HepG2 (cell line): Measurements from ENCODE around the gene LPO. TPM values are rescaled to one million over a fixed set of nuclear protein-coding genes. Genes with fewer than 3 reads are reported as not detected.

Experiments used
- ATAC-seq: fragments of 200-7000 bp; cut with Tn5 transposase; 3 replicates; pipeline ENCODE4 v1.9.1; 2020; ENCODE audit warnings: mild to moderate bottlenecking, moderate library complexity
- BruUV-seq: library from RNA; stranded (reverse); fragments of 400-500 nt; replicated peaks from 2 replicates; lab custom pipeline; 2021; lab: Mats Ljungman, UMichigan
- CTCF ChIA-PET: fragments of 300-600 bp; formaldehyde crosslinking; extraction: SDS; loops from one replicate; lab custom pipeline; 2021; ENCODE audit warnings: low total read pairs, inconsistent platforms, low intra/inter-chr PET ratio; lab: Yijun Ruan, JAX
- POLR2A ChIA-PET: fragments of 350-600 bp; sonication (Branson Sonifier 250); formaldehyde crosslinking; loops from one replicate; lab custom pipeline; 2020; ENCODE audit warnings: antibody characterized with exemption, inconsistent platforms; lab: Yijun Ruan, JAX
- DNase-seq: peaks from one replicate; pipeline ENCODE4 v3.0.0-alpha.2; 2015; ENCODE audit warnings: low spot score
- FAIRE-seq: peaks from 3 replicates; lab custom pipeline; 2011; peaks lifted over from hg19 to GRCh38; lab: Jason Lieb, UNC
- H2AFZ ChIP-seq: one replicate; pipeline ENCODE4 v1.6.1; 2011; ENCODE audit warnings: low read length, inconsistent platforms
- H3K27ac ChIP-seq: fragments of 300-600 bp; 3 replicates; pipeline ENCODE4 v1.8.0; 2011; ENCODE audit warnings: mixed run types, mild to moderate bottlenecking, mixed read lengths, low read length, inconsistent platforms; ENCODE audit not compliant: insufficient read depth; ENCODE audit errors: extremely low read length
- H3K27me3 ChIP-seq, 2 experiments: fragments of 200-600 bp in 1 of 2; 2 replicates in 1 of 2; 3 replicates in 1 of 2; pipeline versions ENCODE4 v1.6.0 to v1.8.0; 2011; ENCODE audit warnings: low read length in 2 of 2, mild to moderate bottlenecking in 2 of 2, moderate library complexity in 2 of 2, inconsistent platforms in 1 of 2; ENCODE audit not compliant: insufficient read depth in 2 of 2, control insufficient read depth in 1 of 2
- H3K36me3 ChIP-seq, 2 experiments: fragments of 200-600 bp in 1 of 2; replicated peaks in 1 of 2; 2 replicates in 1 of 2; 3 replicates in 1 of 2; pipeline versions ENCODE4 v1.5.1 to v1.8.0; 2011; ENCODE audit warnings: low read length in 2 of 2, inconsistent platforms in 1 of 2; ENCODE audit not compliant: insufficient read depth in 2 of 2, control insufficient read depth in 1 of 2
- H3K4me1 ChIP-seq: 2 replicates; pipeline ENCODE4 v1.5.1; 2012; ENCODE audit warnings: low read length, inconsistent platforms; ENCODE audit not compliant: insufficient read depth
- H3K4me2 ChIP-seq: 2 replicates; pipeline ENCODE4 v1.6.0; 2011; ENCODE audit warnings: low read depth, low read length, inconsistent platforms
- H3K4me3 ChIP-seq, 3 experiments: fragments of 200-600 bp in 1 of 3; sonication (generic), shearing (Covaris generic) in 1 of 3; replicated peaks in 1 of 3; 2 replicates each; pipeline ENCODE4 v1.5.1; 2011 to 2016; ENCODE audit warnings: low read length in 3 of 3, inconsistent platforms in 2 of 3, low read depth in 2 of 3, mild to moderate bottlenecking in 2 of 3, control low read depth in 1 of 3, mixed read lengths in 1 of 3; ENCODE audit not compliant: insufficient read depth in 1 of 3
- H3K79me2 ChIP-seq: one replicate; pipeline ENCODE4 v1.6.1; 2011; ENCODE audit warnings: low read length, inconsistent platforms; ENCODE audit not compliant: insufficient read depth
- H3K9ac ChIP-seq: 2 replicates; pipeline ENCODE4 v1.6.0; 2011; ENCODE audit warnings: mild to moderate bottlenecking, low read depth, low read length, inconsistent platforms; ENCODE audit not compliant: insufficient read depth
- H3K9me3 ChIP-seq: 2 replicates; pipeline ENCODE4 v1.5.1; 2012; ENCODE audit warnings: mild to moderate bottlenecking, low read length
- H4K20me1 ChIP-seq: 2 replicates; pipeline ENCODE4 v1.6.0; 2011; ENCODE audit warnings: inconsistent platforms, mild to moderate bottlenecking, low read length, moderate library complexity; ENCODE audit not compliant: insufficient read depth
- CEBPG ChIP-seq: IDR thresholded peaks from 2 replicates; pipeline ENCODE4 v1.6.1; 2016
- DNMT1 ChIP-seq: sonication (generic); formaldehyde crosslinking; IDR thresholded peaks from 2 replicates; pipeline ENCODE4 v1.5.1; 2020; ENCODE audit warnings: mild to moderate bottlenecking, missing genetic modification reagents
- GABPA ChIP-seq, 2 experiments: IDR thresholded peaks; 2 replicates each; pipeline ENCODE4 v1.6.1; 2011 to 2016; ENCODE audit warnings: low read depth in 2 of 2, low read length in 1 of 2, missing biosample characterization in 1 of 2, missing genetic modification characterization in 1 of 2
- IRF2 ChIP-seq: IDR thresholded peaks from 2 replicates; pipeline ENCODE4 v1.6.1; 2018; ENCODE audit warnings: missing genetic modification reagents, missing compliant biosample characterization
- KLF11 ChIP-seq: IDR thresholded peaks from 2 replicates; pipeline ENCODE4 v1.6.1; 2016; ENCODE audit warnings: missing compliant biosample characterization
- TOPORS ChIP-seq: sonication (generic); formaldehyde crosslinking; IDR thresholded peaks from 2 replicates; pipeline ENCODE4 v1.8.0; 2023; ENCODE audit warnings: mild to moderate bottlenecking, missing genetic modification reagents
- ZC3H13 ChIP-seq: sonication (generic); formaldehyde crosslinking; IDR thresholded peaks from 2 replicates; pipeline ENCODE4 v1.8.1; 2023; ENCODE audit warnings: mild to moderate bottlenecking, missing genetic modification reagents, moderate library complexity
- ZNF24 ChIP-seq: fragments of 450-650 bp; IDR thresholded peaks from 2 replicates; pipeline ENCODE4 v1.6.1; 2017; ENCODE audit warnings: antibody characterized with exemption, mild to moderate bottlenecking
- ZNF264 ChIP-seq: sonication (generic); formaldehyde crosslinking; IDR thresholded peaks from 2 replicates; pipeline ENCODE4 v1.4.0; 2020; ENCODE audit warnings: missing genetic modification reagents
- ZNF282 ChIP-seq: fragments of 450-650 bp; IDR thresholded peaks from 2 replicates; pipeline ENCODE4 v1.6.1; 2018; ENCODE audit not compliant: partially characterized antibody
- ZNF337 ChIP-seq: sonication (generic); formaldehyde crosslinking; IDR thresholded peaks from 2 replicates; pipeline ENCODE4 v1.5.1; 2020; ENCODE audit warnings: missing genetic modification reagents, low read depth, mild to moderate bottlenecking, borderline replicate concordance
- WGBS: methylation state at CpG from one replicate; pipeline ENCODE4 v1.1.6; 2017; ENCODE audit warnings: low lambda C conversion rate; 5-methylcytosine and 5-hydroxymethylcytosine counted together
- in situ Hi-C: cut with HindIII; loops from 2 replicates; pipeline ENCODE4 v1.10.0; 2017; ENCODE audit warnings: low pct_unique_long_range_greater_than_20kb; ENCODE audit not compliant: extremely low pct_ligation_motif_present
- intact Hi-C: fragments of 100-400 bp; cut with micrococcal nuclease; formaldehyde crosslinking; loops from one replicate; pipeline ENCODE4 v1.10.0; 2022; ENCODE audit not compliant: unreplicated experiment
- polyA plus RNA-seq, 8 experiments: library from polyadenylated mRNA; depleted of rRNA in 3 of 8; stranded (reverse) in 7 of 8; unstranded in 1 of 8; fragments of >200 nt; fragmentation: Illumina TruSeq in 4 of 8; extraction: Trizol in 4 of 8; gene quantifications; 2 replicates each; pipeline versions ENCODE4 v1.2.1 to v1.2.3, GENCODE V29; 2011 to 2016; ENCODE audit warnings: low read depth in 4 of 8, missing spikeins in 1 of 8, mixed read lengths in 1 of 8; ENCODE audit not compliant: insufficient read depth in 1 of 8
- total RNA-seq, 5 experiments: library from RNA; depleted of rRNA; stranded (reverse); fragments of >200 nt; fragmentation: Illumina TruSeq; extraction: Trizol; gene quantifications; 2 replicates each; pipeline ENCODE4 v1.2.3, GENCODE V29; 2016; ENCODE audit warnings: low read depth in 1 of 5
- TF ChIP-seq, protein P1 (sequence below), 2 experiments: sonication (generic) in 1 of 2; formaldehyde crosslinking in 1 of 2; IDR thresholded peaks; 2 replicates each; pipeline versions ENCODE4 v1.4.0 to v1.6.1; 2016 to 2020; ENCODE audit warnings: borderline replicate concordance in 1 of 2, low read depth in 1 of 2, mild to moderate bottlenecking in 1 of 2, missing genetic modification reagents in 1 of 2
- TF ChIP-seq, protein P2 (sequence below): IDR thresholded peaks from 2 replicates; pipeline ENCODE4 v1.6.1; 2016; ENCODE audit warnings: low read depth, control low read depth
- TF ChIP-seq, protein P3 (sequence below): sonication (generic); formaldehyde crosslinking; IDR thresholded peaks from 2 replicates; pipeline ENCODE4 v1.5.0; 2020; ENCODE audit warnings: missing genetic modification reagents
- TF ChIP-seq, protein P4 (sequence below): sonication (generic); formaldehyde crosslinking; IDR thresholded peaks from 2 replicates; pipeline ENCODE4 v1.4.0; 2020; ENCODE audit warnings: missing genetic modification reagents
- TF ChIP-seq, protein P5 (sequence below): sonication (generic); formaldehyde crosslinking; IDR thresholded peaks from 2 replicates; pipeline ENCODE4 v1.5.0; 2020; ENCODE audit warnings: missing genetic modification reagents

Gene LPO
- total and polyA plus RNA-seq, 2 of the 13 experiments (the other 11 are each of a cell fraction or from before 2014, with no cell fraction given): not detected

DNA sequence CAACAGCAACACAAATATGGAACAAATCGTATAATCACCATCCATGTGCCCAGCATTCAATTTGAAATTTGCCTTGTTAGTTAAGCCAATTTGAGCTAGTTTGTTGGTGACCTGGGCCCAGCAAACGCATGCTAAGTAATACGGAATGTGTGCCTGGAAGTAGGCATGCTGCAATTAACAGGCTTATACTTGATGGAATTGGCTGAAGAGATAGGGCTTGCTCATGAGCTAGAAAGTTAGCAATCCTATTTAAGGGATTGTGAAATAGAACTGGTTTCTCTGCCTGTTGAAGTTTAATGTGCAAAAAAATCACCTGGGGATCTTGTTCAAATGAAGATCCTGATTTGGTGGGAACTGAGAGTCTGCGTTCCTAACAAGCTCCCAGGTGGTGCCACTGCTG lies 8.5 kb upstream of the LPO start:
- in situ Hi-C loops: no loop called here
- 30% methylated on average over 4 of the region's 4 CpGs for WGBS
- H3K9me3 ChIP-seq: no peaks in the 10 kb centered on the region
- BruUV-seq: no TSS peak
- H3K36me3 ChIP-seq: no peaks in the 10 kb centered on the region
- H3K4me1 ChIP-seq: no peaks in the 10 kb centered on the region
- ATAC-seq (no peak), FAIRE-seq (no peak), DNase-seq (no peak)
- ChIA-PET POLR2A (interaction anchor here (1.1 kb wide), 1 partner anchor 11 kb away, joined by 3 read pairs; the partner anchor contains the start of gene MKS1), CTCF (no interaction called here)
- H4K20me1 ChIP-seq: no peaks in the 10 kb centered on the region
- intact Hi-C loops: no loop called here
- H2AFZ ChIP-seq: no peak overlapping the region
- no peak overlapping the region for H3K4me2 ChIP-seq
- peaks cover 1 to 30% of the 10 kb centered on the region in 2 experiments; a peak in 3 of 5 replicates for H3K27me3 ChIP-seq
- no peak overlapping the region for H3K9ac ChIP-seq
- H3K4me3 ChIP-seq: no peak overlapping the region
- H3K27ac ChIP-seq: no peak overlapping the region
- no peaks in the 10 kb centered on the region for H3K79me2 ChIP-seq
- no peak for TF ChIP-seq ZNF24
- no peak for TF ChIP-seq ZC3H13 (CRISPR knock-in tag)
- TF ChIP-seq GABPA (IDR thresholded peaks at IDR 0.05; ENCODE audit: low read depth, low read length): no peak
- no peak for TF ChIP-seq GABPA (CRISPR knock-in tag; IDR thresholded peaks at IDR 0.05; ENCODE audit: low read depth)
- no peak for TF ChIP-seq ZNF282
- TF ChIP-seq, protein P1, sequence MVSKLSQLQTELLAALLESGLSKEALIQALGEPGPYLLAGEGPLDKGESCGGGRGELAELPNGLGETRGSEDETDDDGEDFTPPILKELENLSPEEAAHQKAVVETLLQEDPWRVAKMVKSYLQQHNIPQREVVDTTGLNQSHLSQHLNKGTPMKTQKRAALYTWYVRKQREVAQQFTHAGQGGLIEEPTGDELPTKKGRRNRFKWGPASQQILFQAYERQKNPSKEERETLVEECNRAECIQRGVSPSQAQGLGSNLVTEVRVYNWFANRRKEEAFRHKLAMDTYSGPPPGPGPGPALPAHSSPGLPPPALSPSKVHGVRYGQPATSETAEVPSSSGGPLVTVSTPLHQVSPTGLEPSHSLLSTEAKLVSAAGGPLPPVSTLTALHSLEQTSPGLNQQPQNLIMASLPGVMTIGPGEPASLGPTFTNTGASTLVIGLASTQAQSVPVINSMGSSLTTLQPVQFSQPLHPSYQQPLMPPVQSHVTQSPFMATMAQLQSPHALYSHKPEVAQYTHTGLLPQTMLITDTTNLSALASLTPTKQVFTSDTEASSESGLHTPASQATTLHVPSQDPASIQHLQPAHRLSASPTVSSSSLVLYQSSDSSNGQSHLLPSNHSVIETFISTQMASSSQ (IDR thresholded peaks at IDR 0.05; ENCODE audit: low read depth): no peak
- TF ChIP-seq, protein P1 (CRISPR knock-in tag; IDR thresholded peaks at IDR 0.05; ENCODE audit: borderline replicate concordance): no peak
- TF ChIP-seq, protein P2, sequence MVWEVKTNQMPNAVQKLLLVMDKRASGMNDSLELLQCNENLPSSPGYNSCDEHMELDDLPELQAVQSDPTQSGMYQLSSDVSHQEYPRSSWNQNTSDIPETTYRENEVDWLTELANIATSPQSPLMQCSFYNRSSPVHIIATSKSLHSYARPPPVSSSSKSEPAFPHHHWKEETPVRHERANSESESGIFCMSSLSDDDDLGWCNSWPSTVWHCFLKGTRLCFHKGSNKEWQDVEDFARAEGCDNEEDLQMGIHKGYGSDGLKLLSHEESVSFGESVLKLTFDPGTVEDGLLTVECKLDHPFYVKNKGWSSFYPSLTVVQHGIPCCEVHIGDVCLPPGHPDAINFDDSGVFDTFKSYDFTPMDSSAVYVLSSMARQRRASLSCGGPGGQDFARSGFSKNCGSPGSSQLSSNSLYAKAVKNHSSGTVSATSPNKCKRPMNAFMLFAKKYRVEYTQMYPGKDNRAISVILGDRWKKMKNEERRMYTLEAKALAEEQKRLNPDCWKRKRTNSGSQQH (CRISPR knock-in tag): no peak
- TF ChIP-seq CEBPG (CRISPR knock-in tag): no peak
- no peak for TF ChIP-seq TOPORS (CRISPR knock-in tag)
- TF ChIP-seq IRF2 (CRISPR knock-in tag): no peak
- no peak for TF ChIP-seq KLF11 (CRISPR knock-in tag)
- TF ChIP-seq, protein P3, sequence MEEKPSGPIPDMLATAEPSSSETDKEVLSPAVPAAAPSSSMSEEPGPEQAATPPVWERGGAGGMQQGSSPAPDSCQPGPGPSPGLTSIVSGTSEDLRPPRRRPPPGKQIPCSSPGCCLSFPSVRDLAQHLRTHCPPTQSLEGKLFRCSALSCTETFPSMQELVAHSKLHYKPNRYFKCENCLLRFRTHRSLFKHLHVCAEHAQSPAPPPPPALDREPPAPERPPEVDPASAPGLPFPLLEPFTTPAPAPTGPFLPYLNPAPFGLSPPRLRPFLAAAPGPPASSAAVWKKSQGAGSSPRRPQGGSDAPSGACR: no peak
- TF ChIP-seq, protein P4, sequence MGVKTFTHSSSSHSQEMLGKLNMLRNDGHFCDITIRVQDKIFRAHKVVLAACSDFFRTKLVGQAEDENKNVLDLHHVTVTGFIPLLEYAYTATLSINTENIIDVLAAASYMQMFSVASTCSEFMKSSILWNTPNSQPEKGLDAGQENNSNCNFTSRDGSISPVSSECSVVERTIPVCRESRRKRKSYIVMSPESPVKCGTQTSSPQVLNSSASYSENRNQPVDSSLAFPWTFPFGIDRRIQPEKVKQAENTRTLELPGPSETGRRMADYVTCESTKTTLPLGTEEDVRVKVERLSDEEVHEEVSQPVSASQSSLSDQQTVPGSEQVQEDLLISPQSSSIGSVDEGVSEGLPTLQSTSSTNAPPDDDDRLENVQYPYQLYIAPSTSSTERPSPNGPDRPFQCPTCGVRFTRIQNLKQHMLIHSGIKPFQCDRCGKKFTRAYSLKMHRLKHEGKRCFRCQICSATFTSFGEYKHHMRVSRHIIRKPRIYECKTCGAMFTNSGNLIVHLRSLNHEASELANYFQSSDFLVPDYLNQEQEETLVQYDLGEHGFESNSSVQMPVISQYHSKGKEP (CRISPR knock-in tag): no peak
- no peak for TF ChIP-seq ZNF264
- no peak for TF ChIP-seq ZNF337 (CRISPR knock-in tag)
- no peak for TF ChIP-seq DNMT1 (CRISPR knock-in tag)
- TF ChIP-seq, protein P5, sequence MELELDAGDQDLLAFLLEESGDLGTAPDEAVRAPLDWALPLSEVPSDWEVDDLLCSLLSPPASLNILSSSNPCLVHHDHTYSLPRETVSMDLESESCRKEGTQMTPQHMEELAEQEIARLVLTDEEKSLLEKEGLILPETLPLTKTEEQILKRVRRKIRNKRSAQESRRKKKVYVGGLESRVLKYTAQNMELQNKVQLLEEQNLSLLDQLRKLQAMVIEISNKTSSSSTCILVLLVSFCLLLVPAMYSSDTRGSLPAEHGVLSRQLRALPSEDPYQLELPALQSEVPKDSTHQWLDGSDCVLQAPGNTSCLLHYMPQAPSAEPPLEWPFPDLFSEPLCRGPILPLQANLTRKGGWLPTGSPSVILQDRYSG (CRISPR knock-in tag): no peak
